Measurements from ENCODE around the gene FAM83G.

- TF ChIP-seq, protein P1, sequence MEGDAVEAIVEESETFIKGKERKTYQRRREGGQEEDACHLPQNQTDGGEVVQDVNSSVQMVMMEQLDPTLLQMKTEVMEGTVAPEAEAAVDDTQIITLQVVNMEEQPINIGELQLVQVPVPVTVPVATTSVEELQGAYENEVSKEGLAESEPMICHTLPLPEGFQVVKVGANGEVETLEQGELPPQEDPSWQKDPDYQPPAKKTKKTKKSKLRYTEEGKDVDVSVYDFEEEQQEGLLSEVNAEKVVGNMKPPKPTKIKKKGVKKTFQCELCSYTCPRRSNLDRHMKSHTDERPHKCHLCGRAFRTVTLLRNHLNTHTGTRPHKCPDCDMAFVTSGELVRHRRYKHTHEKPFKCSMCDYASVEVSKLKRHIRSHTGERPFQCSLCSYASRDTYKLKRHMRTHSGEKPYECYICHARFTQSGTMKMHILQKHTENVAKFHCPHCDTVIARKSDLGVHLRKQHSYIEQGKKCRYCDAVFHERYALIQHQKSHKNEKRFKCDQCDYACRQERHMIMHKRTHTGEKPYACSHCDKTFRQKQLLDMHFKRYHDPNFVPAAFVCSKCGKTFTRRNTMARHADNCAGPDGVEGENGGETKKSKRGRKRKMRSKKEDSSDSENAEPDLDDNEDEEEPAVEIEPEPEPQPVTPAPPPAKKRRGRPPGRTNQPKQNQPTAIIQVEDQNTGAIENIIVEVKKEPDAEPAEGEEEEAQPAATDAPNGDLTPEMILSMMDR (IDR thresholded peaks at IDR 0.05): no peak
- TF ChIP-seq POLR2A (IDR thresholded peaks at IDR 0.05) (no peak), EP300 (IDR thresholded peaks at IDR 0.05) (no peak)
Measured at GRCh38 chr17:18962494-18962815, 42.1 kb downstream of the FAM83G start.

All from ovary (tissue), 3 donors.